BLaER1 (cell line): ENCODE data around the gene TRDMT1.

Experiments used
- H3K27ac ChIP-seq: shearing (Covaris generic); formaldehyde crosslinking; 2 replicates; pipeline ENCODE4 v1.8.1; 2022
- H3K27me3 ChIP-seq: shearing (Covaris generic); formaldehyde crosslinking; 2 replicates; pipeline ENCODE4 v1.8.1; 2022
- H3K36me3 ChIP-seq: shearing (Covaris generic); formaldehyde crosslinking; 2 replicates; pipeline ENCODE4 v1.8.1; 2022
- H3K4me1 ChIP-seq: shearing (Covaris generic); formaldehyde crosslinking; 2 replicates; pipeline ENCODE4 v1.8.1; 2022
- H3K4me2 ChIP-seq: shearing (Covaris generic); formaldehyde crosslinking; 2 replicates; pipeline ENCODE4 v1.8.1; 2022
- H3K4me3 ChIP-seq: shearing (Covaris generic); formaldehyde crosslinking; 2 replicates; pipeline ENCODE4 v1.8.1; 2022
- H3K9ac ChIP-seq: shearing (Covaris generic); formaldehyde crosslinking; 2 replicates; pipeline ENCODE4 v1.8.1; 2022
- H3K9me3 ChIP-seq: shearing (Covaris generic); formaldehyde crosslinking; 2 replicates; pipeline ENCODE4 v1.8.1; 2022
- H4K20me1 ChIP-seq: shearing (Covaris generic); formaldehyde crosslinking; 2 replicates; pipeline ENCODE4 v1.8.1; 2022
- Cebpa-rat ChIP-seq: shearing (Covaris generic); IDR thresholded peaks from 2 replicates; pipeline ENCODE4 v1.8.1; 2022

The TRDMT1 gene

GRCh38 chr10:17239345-17240085, 38.0 kb upstream of the TRDMT1 start:
- Histone ChIP-seq H3K27me3 (no peaks in the 10 kb centered on the region), H3K4me2 (no peak overlapping the region), H3K4me3 (no peak overlapping the region), H3K9ac (no peak overlapping the region), H3K27ac (no peak overlapping the region), H4K20me1 (peaks cover 38% of the 10 kb centered on the region), H3K4me1 (peaks cover 7% of the 10 kb centered on the region; the same call in 1 of the 2 replicates), H3K9me3 (no peaks in the 10 kb centered on the region), H3K36me3 (peaks cover 40% of the 10 kb centered on the region)
- no peak for TF ChIP-seq Cebpa-rat

- Histone ChIP-seq H3K36me3 (peaks cover 49% of the 10 kb centered on the region), H3K9me3 (no peaks in the 10 kb centered on the region), H3K27me3 (no peaks in the 10 kb centered on the region), H3K4me3 (no peak overlapping the region), H3K9ac (no peak overlapping the region), H4K20me1 (peaks cover 46% of the 10 kb centered on the region), H3K4me1 (peaks cover 16% of the 10 kb centered on the region; the same call in 1 of the 2 replicates), H3K27ac (no peak overlapping the region), H3K4me2 (no peak overlapping the region)
- no peak for TF ChIP-seq Cebpa-rat
These were observed 37.2 kb upstream of the TRDMT1 start for GRCh38 chr10:17238445-17239291.

- Histone ChIP-seq H4K20me1 (peaks cover 53% of the 10 kb centered on the region), H3K9ac (no peak overlapping the region), H3K36me3 (peaks cover 56% of the 10 kb centered on the region), H3K9me3 (no peaks in the 10 kb centered on the region), H3K4me3 (no peak overlapping the region), H3K4me1 (peaks cover 18% of the 10 kb centered on the region; the same call in 1 of the 2 replicates), H3K27ac (no peak overlapping the region), H3K27me3 (no peaks in the 10 kb centered on the region), H3K4me2 (no peak overlapping the region)
- no peak for TF ChIP-seq Cebpa-rat
These were observed 36.5 kb upstream of the TRDMT1 start for GRCh38 chr10:17237915-17238444.

- H3K27me3 ChIP-seq = no peaks in the 10 kb centered on the region
- no peaks in the 10 kb centered on the region for H3K9me3 ChIP-seq
- no peak overlapping the region for H3K4me2 ChIP-seq
- TF ChIP-seq Cebpa-rat = no peak
- no peak overlapping the region for H3K9ac ChIP-seq
- no peak overlapping the region for H3K4me3 ChIP-seq
- peaks cover 27% of the 10 kb centered on the region for H3K4me1 ChIP-seq
- H4K20me1 ChIP-seq = peaks cover 62% of the 10 kb centered on the region
- H3K36me3 ChIP-seq = peaks cover 64% of the 10 kb centered on the region
- no peak overlapping the region for H3K27ac ChIP-seq
These were observed 35.7 kb upstream of the TRDMT1 start for GRCh38 chr10:17237149-17237527.

GRCh38 chr10:17236468-17237148, 35.1 kb upstream of the TRDMT1 start:
- no peak overlapping the region for H3K27ac ChIP-seq
- H3K27me3 ChIP-seq = no peaks in the 10 kb centered on the region
- H3K9me3 ChIP-seq = no peaks in the 10 kb centered on the region
- H3K4me3 ChIP-seq = no peak overlapping the region
- no peak for TF ChIP-seq Cebpa-rat
- no peak overlapping the region for H3K9ac ChIP-seq
- peaks cover 69% of the 10 kb centered on the region for H3K36me3 ChIP-seq
- H3K4me1 ChIP-seq = peaks cover 32% of the 10 kb centered on the region
- peaks cover 67% of the 10 kb centered on the region for H4K20me1 ChIP-seq
- H3K4me2 ChIP-seq = no peak overlapping the region

GRCh38 chr10:17235136-17235535, 33.7 kb upstream of the TRDMT1 start:
- peaks cover 82% of the 10 kb centered on the region for H4K20me1 ChIP-seq
- H3K36me3 ChIP-seq = peaks cover 78% of the 10 kb centered on the region
- H3K9me3 ChIP-seq = no peaks in the 10 kb centered on the region

GRCh38 chr10:17234431-17234945, 33.0 kb upstream of the TRDMT1 start:
- Histone ChIP-seq H3K27me3 (no peaks in the 10 kb centered on the region), H3K4me1 (peaks cover 40% of the 10 kb centered on the region), H3K27ac (no peak overlapping the region), H3K9me3 (no peaks in the 10 kb centered on the region), H3K4me3 (no peak overlapping the region), H3K9ac (no peak overlapping the region), H4K20me1 (peaks cover 88% of the 10 kb centered on the region), H3K36me3 (peaks cover 78% of the 10 kb centered on the region), H3K4me2 (no peak overlapping the region)
- TF ChIP-seq Cebpa-rat = no peak

More at GRCh38 chr10:17235136-17235535, 33.7 kb upstream of the TRDMT1 start:
- Histone ChIP-seq H3K9ac (no peak overlapping the region), H3K4me1 (peaks cover 40% of the 10 kb centered on the region), H3K27me3 (no peaks in the 10 kb centered on the region), H3K27ac (no peak overlapping the region), H3K4me3 (no peak overlapping the region), H3K4me2 (no peak overlapping the region)
- TF ChIP-seq Cebpa-rat = no peak

GRCh38 chr10:17233286-17233991, 32.0 kb upstream of the TRDMT1 start:
- Histone ChIP-seq H3K9ac (no peak overlapping the region), H4K20me1 (peaks cover 92% of the 10 kb centered on the region), H3K36me3 (peaks cover 77% of the 10 kb centered on the region), H3K4me1 (peaks cover 40% of the 10 kb centered on the region), H3K27me3 (no peaks in the 10 kb centered on the region), H3K4me2 (no peak overlapping the region), H3K9me3 (no peaks in the 10 kb centered on the region), H3K27ac (no peak overlapping the region), H3K4me3 (no peak overlapping the region)
- no peak for TF ChIP-seq Cebpa-rat
